M059J (cell line): ENCODE results near the gene NOSIP. TPM values are rescaled to one million over a fixed set of nuclear protein-coding genes. Genes with fewer than 3 reads are reported as not detected.

Experiments
- DNase-seq: peaks from one replicate; pipeline ENCODE4 v3.0.0-alpha.2; 2012; ENCODE audit warnings: low read depth
- total RNA-seq: library from RNA; depleted of rRNA; stranded (reverse); fragments of >200 nt; shearing (Covaris generic); gene quantifications from 2 replicates; pipeline ENCODE4 v1.2.3, GENCODE V29; 2014

The NOSIP gene
- total RNA-seq, 1 experiment from 2014 or later: 129 TPM

DNA sequence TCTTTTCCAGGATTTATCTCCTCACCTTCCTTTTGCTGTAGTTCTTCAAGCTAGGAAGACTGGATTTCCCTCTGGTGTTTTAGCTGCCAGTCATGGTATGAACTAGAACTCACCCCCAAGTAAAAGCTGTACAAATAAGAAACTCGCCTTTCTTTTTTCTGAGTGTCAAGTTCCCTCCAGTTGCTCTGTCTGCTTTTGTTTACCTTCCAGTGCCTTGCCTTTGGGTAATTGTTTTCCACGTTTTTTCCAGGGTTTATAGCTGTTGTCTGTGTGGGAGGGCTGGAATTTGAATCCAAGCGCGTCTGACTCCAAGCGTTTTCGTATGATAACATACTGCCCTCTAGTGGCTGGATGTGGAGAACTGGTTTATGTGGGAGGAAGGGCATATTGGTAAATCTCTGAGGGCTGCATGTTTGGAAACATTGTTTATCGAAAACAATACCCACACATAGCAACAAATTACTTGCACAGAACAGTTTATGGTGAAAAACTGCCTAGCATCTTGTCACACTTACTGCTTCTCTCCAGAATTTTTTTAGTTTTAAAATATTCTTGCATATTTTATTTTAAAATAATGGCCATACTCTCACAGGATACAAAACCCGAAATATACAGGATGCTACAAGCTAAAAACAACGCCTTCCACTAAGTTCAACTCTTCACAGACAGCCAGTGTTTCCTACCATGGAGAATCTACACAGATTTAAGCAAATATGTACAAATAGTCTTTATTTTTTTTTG is 33.4 kb downstream of the NOSIP start:
- DNase-seq: peak; percentile 88

DNA sequence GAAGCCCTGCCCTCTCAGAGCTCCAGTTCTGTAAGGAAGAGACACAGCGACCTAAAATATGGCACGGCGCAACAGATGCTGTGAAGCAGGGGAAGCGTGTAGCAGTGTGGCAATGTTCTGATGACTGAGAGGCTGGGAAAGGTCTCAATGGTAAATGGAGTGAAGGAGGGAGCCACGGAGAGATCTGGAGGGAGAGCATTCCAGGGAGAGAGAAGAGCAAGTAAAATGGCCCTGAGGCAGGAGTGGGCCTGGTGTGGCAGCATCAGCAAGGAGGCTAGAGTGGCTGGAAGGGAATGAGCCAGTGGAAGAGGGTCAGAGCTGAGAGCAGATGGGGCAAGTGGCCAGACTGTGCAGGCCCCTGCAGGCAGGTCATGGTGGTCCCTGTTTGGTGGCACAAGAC is 36.2 kb downstream of the NOSIP start:
- no peak for DNase-seq

DNA sequence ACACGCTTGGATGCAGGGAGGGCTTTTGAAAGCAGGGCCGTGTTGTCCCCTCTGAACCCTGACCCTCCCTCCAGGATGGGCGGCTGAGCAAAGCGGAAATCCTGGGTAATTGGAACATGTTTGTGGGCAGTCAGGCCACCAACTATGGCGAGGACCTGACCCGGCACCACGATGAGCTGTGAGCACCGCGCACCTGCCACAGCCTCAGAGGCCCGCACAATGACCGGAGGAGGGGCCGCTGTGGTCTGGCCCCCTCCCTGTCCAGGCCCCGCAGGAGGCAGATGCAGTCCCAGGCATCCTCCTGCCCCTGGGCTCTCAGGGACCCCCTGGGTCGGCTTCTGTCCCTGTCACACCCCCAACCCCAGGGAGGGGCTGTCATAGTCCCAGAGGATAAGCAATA is 37.3 kb downstream of the NOSIP start:
- DNase-seq: no peak

DNA sequence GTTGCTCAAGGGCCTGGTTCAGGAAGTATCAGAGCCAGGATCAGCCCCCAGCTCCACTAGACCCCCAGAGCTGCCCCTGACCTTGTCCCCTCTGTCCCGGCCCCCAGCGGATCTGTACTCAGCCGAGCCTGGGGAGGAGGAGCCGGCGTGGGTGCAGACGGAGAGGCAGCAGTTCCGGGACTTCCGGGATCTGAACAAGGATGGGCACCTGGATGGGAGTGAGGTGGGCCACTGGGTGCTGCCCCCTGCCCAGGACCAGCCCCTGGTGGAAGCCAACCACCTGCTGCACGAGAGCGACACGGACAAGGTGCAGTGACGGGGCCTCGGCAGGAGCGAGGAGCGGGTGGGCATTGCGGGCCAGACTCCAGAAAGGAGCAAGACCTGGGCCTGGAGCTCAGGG is 37.9 kb downstream of the NOSIP start:
- no peak for DNase-seq

DNA sequence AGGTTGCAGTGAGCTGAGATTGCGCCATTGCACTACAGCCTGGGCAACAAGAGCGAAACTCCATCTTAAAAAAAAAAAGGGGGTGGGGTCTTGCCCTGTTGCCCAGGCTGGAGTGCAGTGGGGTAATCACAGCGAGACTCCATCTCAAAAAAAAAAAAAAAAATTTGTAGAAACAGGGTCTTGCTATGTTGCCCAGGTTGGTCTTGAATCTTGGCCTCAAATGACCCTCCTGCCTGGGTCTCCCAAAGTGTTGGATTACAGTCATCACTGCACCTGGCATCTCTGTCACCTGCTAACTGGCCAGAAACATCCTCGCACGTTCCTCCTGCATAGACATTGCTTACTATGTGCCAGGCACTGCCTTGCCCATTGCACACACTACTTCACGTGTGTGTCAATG is 38.4 kb downstream of the NOSIP start:
- DNase-seq: no peak

DNA sequence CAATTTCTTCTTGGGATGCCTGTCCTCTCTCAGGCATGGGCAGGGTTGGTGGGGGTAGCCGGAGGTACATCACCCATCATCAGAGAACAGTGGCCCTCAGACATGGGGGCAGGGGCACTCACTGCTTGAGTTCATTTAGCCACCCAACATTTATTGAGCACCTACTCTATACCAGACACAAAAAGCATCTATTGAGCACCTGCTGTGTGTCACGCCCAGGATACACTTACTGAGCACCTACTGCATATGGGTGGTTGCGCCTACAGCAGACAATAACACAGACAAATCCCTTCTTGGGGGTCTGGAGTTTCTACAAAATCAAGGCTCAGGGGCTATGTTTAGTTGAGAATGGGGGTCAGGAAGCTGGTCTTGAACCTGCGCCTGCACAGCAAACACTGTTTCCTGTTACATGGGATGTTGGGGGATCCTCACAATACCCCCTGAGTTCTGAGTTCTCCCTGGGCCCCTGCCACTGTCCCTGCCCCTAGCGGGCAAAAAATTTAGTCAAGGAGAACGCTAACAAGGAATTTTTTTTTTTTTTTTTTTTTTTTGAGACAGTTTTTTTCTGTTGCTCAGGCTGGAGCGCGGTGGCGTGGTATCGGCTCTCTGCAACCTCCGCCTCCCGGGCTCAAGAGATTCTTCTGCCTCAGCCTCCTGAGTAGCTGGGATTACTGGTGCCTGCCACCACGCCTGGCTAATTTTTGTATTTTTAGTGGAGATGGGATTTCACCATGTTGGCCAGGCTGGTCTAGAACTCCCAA is 41.0 kb downstream of the NOSIP start:
- DNase-seq: no peak

DNA sequence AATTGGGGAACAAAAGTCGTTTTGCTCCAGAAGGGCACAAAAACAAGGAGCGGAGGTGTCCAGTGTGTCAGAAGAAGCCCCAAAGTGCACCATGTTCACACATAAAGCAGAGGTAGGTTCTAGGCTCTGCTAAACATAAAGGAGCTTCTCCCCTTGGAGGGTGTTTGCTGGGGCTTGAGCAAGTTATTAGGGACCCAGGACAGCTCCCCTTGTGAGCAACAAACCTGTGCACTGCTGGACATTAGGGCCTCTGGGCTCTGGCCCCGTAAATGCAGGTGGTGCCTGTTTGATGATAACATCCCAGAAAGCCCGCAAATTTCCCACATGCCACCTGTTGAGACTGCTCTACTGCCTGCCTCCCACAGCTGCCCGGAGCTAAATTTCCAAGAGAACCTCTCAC is 41.7 kb downstream of the NOSIP start:
- no peak for DNase-seq

DNA sequence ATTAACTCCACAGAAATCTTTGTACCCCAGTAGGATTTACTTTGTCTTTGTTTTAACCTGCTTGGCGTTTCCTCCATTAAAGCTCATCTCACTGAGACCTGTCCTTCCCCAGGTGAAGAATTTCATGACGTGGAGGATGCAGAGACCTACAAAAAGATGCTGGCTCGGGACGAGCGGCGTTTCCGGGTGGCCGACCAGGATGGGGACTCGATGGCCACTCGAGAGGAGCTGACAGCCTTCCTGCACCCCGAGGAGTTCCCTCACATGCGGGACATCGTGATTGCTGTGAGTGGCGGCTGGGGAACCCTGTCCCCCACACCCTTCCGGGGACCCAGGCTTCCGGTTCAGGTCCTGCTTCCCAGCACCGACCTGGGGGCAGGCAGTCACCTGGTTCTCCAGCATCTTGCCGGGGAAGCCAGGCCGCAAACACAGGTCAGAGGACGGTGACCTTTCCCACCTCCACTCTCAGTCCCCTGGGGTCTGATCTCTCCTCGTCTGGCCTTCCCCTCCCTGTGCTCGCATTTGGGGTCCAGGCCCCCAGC is 43.4 kb downstream of the NOSIP start:
- no peak for DNase-seq

DNA sequence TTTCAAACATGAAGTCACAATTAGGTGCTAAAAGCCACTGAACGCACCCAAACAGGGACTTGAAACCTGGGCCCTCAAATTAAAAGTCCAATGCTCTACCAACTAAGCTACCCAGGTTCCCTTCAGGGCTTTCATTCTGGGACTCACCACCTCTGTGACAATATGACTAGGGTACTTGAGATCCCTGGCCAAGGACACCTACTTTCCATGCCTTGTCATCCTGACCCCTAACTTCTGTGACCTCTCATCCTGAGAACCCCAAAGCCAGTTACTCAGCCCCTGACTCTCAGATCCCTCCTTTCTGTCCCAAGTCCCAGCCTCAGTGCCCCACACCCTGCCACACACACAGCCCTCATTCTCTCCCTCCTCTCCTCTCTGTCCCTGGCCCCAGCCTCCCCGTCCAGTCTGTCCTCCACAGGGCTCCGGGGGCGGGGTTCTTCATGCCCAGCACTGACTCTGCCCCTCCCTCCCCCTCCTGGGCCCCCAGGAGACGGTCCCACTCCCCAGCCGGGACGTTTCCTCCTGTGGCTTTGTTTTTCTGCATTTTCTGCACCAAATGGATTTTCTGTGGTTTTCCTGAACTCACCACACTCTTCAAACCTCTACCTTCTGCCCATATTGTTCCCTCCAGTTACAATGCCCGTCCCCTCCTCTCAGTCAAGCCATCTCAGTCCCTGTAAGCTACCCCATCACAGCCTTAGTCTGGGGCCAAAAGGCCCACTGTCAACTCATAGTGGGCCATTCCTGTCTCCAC is 45.5 kb downstream of the NOSIP start:
- no peak for DNase-seq

DNA sequence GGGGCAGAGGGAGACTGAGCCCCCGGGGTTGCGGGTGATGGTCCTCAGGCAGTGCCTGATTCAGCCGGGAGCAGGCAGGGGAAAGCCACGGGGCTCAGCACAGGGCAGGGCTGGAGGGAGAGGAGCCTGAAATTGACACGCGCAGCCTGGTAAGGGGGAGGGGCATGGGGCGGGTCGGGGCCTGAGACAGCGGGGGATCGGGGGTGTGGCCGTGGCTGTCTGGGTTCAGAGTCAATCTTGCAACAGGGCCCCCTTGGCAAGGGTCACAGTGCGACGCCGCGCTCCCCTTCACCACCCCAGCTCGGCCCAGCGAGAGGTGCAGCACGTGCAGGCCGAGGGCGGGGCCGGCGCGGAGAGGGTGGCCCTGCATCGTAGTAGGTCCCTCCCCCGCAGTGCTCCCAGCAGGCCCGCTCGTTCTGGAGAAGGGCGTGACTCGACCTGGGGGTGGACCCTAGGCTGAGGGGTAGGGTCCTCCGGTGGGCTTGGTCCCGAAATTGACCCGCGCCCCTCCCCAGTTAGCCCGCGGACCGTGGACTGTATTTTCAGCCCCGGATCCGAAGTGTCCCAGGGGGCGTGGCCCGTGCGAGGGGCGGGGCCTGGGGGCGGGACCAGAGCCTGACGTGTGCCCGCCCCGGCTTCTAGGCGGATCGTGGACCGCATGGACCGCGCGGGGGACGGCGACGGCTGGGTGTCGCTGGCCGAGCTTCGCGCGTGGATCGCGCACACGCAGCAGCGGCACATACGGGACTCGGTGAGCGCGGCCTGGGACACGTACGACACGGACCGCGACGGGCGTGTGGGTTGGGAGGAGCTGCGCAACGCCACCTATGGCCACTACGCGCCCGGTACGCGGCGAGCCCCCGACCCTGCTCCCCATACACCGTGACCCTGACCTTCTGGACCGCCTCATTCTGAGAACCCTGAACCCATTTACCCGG is 46.5 kb downstream of the NOSIP start:
- peak; percentile 61 for DNase-seq

DNA sequence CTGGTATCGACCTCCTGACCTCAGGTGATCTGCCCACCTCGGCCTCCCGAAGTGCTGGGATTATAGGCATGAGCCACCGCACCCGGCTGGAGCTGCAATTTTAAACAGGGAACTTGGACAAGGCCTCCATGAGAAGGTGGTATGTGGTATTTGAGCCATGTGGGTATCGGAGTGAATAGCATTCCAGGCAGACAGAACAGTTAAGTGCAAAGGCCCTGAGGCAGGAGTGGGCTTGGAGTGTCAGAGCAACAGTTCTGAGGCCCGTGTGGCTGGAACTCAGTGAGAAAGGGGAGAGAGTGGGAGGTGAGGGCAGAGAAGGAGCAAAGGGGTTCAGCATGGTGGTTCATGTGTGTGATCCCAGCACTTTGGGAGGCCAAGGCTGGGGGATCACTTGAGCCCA is 49.6 kb downstream of the NOSIP start:
- DNase-seq: no peak

DNA sequence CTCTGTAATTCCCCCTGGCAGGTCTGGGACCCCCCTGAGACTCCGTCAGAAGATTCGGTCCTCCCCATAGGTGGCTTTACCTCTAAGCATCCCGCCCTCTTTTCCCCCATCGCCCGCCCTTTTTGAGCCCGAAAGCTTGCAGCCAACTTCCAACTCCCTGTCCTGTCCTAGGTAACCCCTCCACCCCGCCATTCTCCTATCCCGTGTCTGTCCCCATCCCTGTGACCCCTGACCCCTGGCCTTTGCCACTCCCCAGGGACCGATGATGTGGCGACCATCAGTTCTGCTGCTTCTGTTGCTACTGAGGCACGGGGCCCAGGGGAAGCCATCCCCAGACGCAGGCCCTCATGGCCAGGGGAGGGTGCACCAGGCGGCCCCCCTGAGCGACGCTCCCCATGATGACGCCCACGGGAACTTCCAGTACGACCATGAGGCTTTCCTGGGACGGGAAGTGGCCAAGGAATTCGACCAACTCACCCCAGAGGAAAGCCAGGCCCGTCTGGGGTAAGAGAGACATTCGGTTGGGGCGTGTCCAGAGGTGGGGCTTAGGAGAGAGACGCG is 52.1 kb downstream of the NOSIP start:
- DNase-seq: no peak

DNA sequence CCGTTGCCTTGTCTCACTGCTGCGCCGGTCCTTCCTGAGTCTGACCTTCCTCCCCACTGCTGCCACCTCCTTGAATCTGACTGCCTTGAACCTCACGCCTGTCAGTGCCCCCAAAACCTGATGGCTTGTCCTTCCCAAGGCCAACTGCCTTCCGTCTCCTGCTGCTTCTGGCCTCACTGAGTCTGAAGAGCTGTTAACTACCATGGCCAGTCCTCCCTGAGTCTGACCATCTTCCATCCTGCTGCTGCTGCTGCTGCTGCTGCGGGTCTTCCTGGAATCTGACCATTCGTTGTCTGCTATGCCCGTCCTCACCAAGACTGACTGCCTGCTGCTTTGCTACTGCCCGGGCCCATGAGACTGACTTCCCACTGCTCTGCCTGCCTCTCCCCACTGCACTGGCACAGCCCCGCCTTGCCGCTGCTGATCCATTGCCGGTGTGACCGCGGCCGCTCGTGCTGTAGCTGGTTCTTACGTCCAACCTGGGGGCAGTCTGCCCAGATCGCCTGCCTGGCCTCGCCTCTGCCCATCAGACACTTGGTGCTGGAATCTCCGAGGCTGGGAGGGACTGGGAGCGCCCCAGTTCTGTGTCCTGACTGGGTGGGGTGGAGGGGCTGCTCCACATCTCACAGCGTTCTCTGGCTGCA is 55.4 kb downstream of the NOSIP start:
- DNase-seq: no peak

DNA sequence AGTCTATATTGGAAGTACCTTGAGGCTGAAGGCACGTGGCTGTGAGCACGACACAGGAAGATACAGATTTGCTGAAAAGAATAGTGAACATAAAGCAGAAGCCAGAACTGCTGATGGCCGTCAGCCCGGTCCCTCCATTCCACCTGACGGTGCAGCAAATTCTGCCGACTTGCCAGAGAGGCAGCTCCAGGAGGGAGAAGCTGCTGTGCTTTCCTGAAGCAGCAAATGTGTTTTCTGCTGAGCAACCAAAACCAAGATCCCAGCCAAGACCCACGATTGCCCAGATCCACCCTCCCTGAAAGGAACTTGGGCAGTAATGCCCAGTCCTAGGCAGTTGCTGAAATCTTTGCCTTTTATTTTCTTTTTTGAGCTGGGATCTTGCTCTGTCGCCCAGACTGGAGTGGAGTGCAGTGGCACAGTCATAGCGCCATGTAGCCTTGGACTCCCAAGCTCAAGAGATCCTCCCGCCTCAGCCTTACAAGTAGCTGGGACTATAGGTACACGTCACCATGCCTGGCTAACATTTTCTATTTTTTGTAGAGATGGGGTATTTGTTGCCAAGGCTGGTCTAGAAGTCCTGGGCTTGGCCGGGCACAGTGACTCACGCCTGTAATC is 59.5 kb downstream of the NOSIP start:
- no peak for DNase-seq

DNA sequence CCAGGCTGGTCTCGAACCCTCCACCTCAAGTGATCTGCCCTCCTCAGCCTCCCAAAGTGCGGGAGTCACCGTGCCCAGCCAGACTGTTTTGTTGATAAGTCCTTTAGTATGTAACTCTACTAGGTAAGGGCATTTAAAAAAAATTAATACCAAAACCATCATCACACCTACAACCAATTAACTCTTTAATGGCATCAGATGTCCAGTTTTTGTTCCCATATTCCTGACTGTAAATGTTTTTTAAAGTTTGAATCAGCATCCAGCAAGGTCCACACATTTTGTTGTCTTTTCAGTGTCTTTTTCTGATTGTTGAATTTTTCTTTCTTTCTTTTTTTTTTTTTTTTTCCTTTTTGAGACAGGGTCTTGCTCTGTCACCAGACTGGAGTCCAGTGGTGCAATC is 62.3 kb downstream of the NOSIP start:
- no peak for DNase-seq

DNA sequence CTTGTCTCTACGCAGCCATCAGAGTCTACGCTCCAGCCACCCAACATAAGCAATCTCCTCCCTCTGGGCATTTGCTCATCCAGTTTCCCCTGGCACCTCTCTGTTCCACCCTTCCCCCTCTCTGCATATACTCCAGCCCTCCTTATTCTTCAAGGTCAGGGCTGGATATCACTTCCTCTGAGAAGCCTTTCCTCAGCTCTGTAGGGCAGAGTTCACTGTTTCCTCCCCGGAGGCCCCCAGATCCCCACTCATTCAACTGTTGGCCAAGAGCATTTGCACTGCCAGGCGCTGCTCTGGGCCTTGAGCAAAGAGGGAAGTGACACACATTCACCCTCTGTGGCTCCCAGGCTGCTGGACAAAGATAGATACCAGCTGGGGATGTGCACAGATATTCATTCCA is 64.6 kb downstream of the NOSIP start:
- DNase-seq: no peak

DNA sequence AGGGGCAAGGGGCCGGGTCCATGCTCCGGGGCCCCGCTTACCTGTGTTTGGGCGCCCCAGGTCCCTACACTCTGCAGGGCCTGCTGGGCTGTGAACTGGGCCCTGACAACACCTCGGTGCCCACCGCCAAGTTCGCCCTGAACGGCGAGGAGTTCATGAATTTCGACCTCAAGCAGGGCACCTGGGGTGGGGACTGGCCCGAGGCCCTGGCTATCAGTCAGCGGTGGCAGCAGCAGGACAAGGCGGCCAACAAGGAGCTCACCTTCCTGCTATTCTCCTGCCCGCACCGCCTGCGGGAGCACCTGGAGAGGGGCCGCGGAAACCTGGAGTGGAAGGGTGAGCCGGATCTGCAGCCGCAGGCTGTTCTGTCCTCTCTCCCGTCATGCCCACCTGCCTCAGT is 66.2 kb downstream of the NOSIP start:
- DNase-seq: no peak

DNA sequence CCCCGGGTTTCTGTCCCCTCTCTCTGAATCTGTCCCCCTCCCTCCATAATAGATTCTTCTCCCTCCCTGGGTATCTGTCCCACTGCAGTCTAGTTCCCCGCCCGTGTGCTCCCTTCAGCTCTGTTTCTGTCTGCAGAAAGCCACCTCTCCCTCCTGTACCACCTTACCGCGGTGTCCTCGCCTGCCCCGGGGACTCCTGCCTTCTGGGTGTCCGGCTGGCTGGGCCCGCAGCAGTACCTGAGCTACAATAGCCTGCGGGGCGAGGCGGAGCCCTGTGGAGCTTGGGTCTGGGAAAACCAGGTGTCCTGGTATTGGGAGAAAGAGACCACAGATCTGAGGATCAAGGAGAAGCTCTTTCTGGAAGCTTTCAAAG is 66.6 kb downstream of the NOSIP start:
- DNase-seq: no peak

DNA sequence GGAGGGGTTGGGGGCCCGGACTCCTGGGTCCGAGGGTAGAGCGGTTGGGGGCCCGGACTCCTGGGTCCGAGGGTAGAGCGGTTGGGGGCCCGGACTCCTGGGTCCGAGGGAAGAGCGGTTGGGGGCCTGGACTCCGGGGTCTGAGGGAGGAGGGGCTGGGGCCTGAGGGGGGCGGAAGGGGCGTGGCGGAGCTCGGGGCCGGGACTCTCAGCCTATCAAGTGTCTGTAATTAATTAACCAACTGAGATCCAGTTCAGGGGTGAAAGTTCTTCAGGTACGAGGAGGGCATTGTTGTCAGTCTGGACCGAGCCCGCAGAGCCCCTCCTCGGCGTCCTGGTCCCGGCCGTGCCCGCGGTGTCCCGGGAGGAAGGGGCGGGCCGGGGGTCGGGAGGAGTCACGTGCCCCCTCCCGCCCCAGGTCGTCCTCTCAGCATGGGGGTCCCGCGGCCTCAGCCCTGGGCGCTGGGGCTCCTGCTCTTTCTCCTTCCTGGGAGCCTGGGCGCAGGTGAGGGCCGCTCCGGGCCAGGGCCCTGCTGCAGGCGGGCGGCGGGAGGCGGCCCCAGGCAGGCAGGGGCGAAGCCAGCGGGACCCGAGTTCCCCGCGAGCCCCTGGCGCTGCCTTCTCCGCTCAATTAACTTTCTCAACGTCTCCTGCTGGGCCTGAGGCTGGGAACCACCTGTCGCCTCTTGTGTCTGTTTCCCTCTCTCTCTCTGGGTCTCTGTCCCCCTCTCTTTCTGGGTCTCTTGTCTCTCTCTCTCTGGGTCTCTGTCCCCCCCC is 67.2 kb downstream of the NOSIP start:
- DNase-seq: no peak
